Astrocyte (in vitro differentiated cells and primary cell): ENCODE results near the gene PCBP3. TPM values are rescaled to one million over a fixed set of nuclear protein-coding genes. Genes with fewer than 3 reads are reported as not detected.
A peak's percentile ranks its signal among the peaks of the same experiment; 100 is the strongest.
"Not testable (repeated sequence)": the region's sequence is repeated elsewhere in the genome, so short reads cannot be mapped to it uniquely, and the experiment has no call there.

ENCODE experiments used
- DNase-seq: peaks from one replicate; pipeline ENCODE4 v3.0.0-alpha.2; 2010; ENCODE audit warnings: low read depth
- FAIRE-seq: peaks from 2 replicates; lab custom pipeline; 2011; peaks lifted over from hg19 to GRCh38; lab: Jason Lieb, UNC
- H2AFZ ChIP-seq: 2 replicates; pipeline ENCODE4 v1.6.0; 2012; ENCODE audit warnings: low read depth, low read length, inconsistent platforms
- H3K27ac ChIP-seq: 2 replicates; pipeline ENCODE4 v1.5.1; 2011; ENCODE audit warnings: low read depth, low read length, inconsistent platforms
- H3K27me3 ChIP-seq: 2 replicates; pipeline ENCODE4 v1.6.0; 2011; ENCODE audit warnings: low read length, inconsistent platforms; ENCODE audit not compliant: insufficient read depth
- H3K36me3 ChIP-seq: 2 replicates; pipeline ENCODE4 v1.5.1; 2011; ENCODE audit warnings: low read length, inconsistent platforms; ENCODE audit not compliant: insufficient read depth
- H3K4me1 ChIP-seq: 2 replicates; pipeline ENCODE4 v1.5.1; 2011; ENCODE audit warnings: low read length, inconsistent platforms; ENCODE audit not compliant: insufficient read depth
- H3K4me2 ChIP-seq: 2 replicates; pipeline ENCODE4 v1.6.0; 2012; ENCODE audit warnings: low read length, inconsistent platforms
- H3K4me3 ChIP-seq: 2 replicates; pipeline ENCODE4 v1.5.1; 2011; ENCODE audit warnings: low read depth, mild to moderate bottlenecking, low read length, inconsistent platforms; ENCODE audit not compliant: insufficient read depth
- H3K79me2 ChIP-seq: 2 replicates; pipeline ENCODE4 v1.6.0; 2012; ENCODE audit warnings: mild to moderate bottlenecking, low read length, inconsistent platforms; ENCODE audit not compliant: insufficient read depth
- H3K9ac ChIP-seq: 2 replicates; pipeline ENCODE4 v1.6.0; 2012; ENCODE audit warnings: mild to moderate bottlenecking, low read length, inconsistent platforms
- H3K9me3 ChIP-seq: 2 replicates; pipeline ENCODE4 v1.5.1; 2012; ENCODE audit warnings: low read depth, mild to moderate bottlenecking, low read length, inconsistent platforms; ENCODE audit not compliant: insufficient read depth
- H4K20me1 ChIP-seq: 2 replicates; pipeline ENCODE4 v1.6.0; 2012; ENCODE audit warnings: low read length, inconsistent platforms; ENCODE audit not compliant: insufficient read depth
- H3K27ac Mint-ChIP-seq: one replicate; pipeline ENCODE4 v1.8.0; 2021; ENCODE audit warnings: mild to moderate bottlenecking, mixed read lengths; ENCODE audit not compliant: unreplicated experiment
- H3K27me3 Mint-ChIP-seq: one replicate; pipeline ENCODE4 v1.8.0; 2021; ENCODE audit warnings: low read depth, mixed read lengths; ENCODE audit not compliant: unreplicated experiment
- H3K36me3 Mint-ChIP-seq: one replicate; pipeline ENCODE4 v1.8.0; 2021; ENCODE audit warnings: low read depth, mixed read lengths; ENCODE audit not compliant: unreplicated experiment
- H3K4me1 Mint-ChIP-seq: one replicate; pipeline ENCODE4 v1.8.0; 2021; ENCODE audit warnings: low read depth, mixed read lengths; ENCODE audit not compliant: unreplicated experiment
- H3K4me3 Mint-ChIP-seq: one replicate; pipeline ENCODE4 v1.8.0; 2021; ENCODE audit warnings: mild to moderate bottlenecking, moderate library complexity, mixed read lengths; ENCODE audit not compliant: unreplicated experiment
- H3K9me3 Mint-ChIP-seq: one replicate; pipeline ENCODE4 v1.8.0; 2021; ENCODE audit warnings: mild to moderate bottlenecking, mixed read lengths; ENCODE audit not compliant: unreplicated experiment
- EZH2 ChIP-seq: IDR thresholded peaks from 2 replicates; pipeline ENCODE4 v1.6.1; 2012; ENCODE audit warnings: mild to moderate bottlenecking, low read length, inconsistent platforms; ENCODE audit not compliant: insufficient read depth
- total RNA-seq: library from RNA; stranded (reverse); gene quantifications from 2 replicates; pipeline ENCODE4 v1.2.1, GENCODE V29; 2021
- TF ChIP-seq, protein P1 (sequence below): IDR thresholded peaks from 2 replicates; pipeline ENCODE4 v1.5.1; 2011; ENCODE audit warnings: low read depth, mild to moderate bottlenecking, inconsistent platforms, low read length, moderate library complexity; ENCODE audit not compliant: insufficient read depth

Gene PCBP3
- total RNA-seq, 1 donor from 2014 or later = 1.8 TPM

GRCh38 chr21:45611296-45611695, 32.2 kb upstream of the PCBP3 start:
- Histone ChIP-seq H3K36me3 (no peaks in the 10 kb centered on the region), H3K27me3 (peaks cover 15% of the 10 kb centered on the region), H3K4me2 (no peak overlapping the region), H3K79me2 (no peaks in the 10 kb centered on the region), H3K4me1 (peaks cover 9% of the 10 kb centered on the region), H3K9me3 (peaks cover 2% of the 10 kb centered on the region), H2AFZ (no peak overlapping the region), H3K9ac (no peak overlapping the region), H3K27ac (no peak overlapping the region), H4K20me1 (no peaks in the 10 kb centered on the region), H3K4me3 (no peak overlapping the region)
- H3K9me3 Mint-ChIP-seq = peaks cover 7% of the 10 kb centered on the region
- no peak for TF ChIP-seq EZH2
- TF ChIP-seq, protein P1, sequence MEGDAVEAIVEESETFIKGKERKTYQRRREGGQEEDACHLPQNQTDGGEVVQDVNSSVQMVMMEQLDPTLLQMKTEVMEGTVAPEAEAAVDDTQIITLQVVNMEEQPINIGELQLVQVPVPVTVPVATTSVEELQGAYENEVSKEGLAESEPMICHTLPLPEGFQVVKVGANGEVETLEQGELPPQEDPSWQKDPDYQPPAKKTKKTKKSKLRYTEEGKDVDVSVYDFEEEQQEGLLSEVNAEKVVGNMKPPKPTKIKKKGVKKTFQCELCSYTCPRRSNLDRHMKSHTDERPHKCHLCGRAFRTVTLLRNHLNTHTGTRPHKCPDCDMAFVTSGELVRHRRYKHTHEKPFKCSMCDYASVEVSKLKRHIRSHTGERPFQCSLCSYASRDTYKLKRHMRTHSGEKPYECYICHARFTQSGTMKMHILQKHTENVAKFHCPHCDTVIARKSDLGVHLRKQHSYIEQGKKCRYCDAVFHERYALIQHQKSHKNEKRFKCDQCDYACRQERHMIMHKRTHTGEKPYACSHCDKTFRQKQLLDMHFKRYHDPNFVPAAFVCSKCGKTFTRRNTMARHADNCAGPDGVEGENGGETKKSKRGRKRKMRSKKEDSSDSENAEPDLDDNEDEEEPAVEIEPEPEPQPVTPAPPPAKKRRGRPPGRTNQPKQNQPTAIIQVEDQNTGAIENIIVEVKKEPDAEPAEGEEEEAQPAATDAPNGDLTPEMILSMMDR = no peak
- H3K27me3 Mint-ChIP-seq = peaks cover 45% of the 10 kb centered on the region
- H3K36me3 Mint-ChIP-seq = no peaks in the 10 kb centered on the region
- DNase-seq = no peak
- no peak overlapping the region for H3K4me3 Mint-ChIP-seq
- FAIRE-seq = no peak
- H3K27ac Mint-ChIP-seq = no peak overlapping the region
- H3K4me1 Mint-ChIP-seq = peaks cover 8% of the 10 kb centered on the region

- Histone ChIP-seq H3K9me3 (peaks cover 2% of the 10 kb centered on the region), H3K9ac (peak overlapping the region; percentile 21), H3K79me2 (no peaks in the 10 kb centered on the region), H4K20me1 (no peaks in the 10 kb centered on the region), H3K4me1 (peaks cover 9% of the 10 kb centered on the region), H3K4me3 (no peak overlapping the region), H3K27ac (peak overlapping the region; percentile 32), H3K27me3 (peaks cover 17% of the 10 kb centered on the region), H3K36me3 (no peaks in the 10 kb centered on the region), H2AFZ (no peak overlapping the region), H3K4me2 (peak overlapping the region; percentile 66)
- H3K27me3 Mint-ChIP-seq = peaks cover 49% of the 10 kb centered on the region
- no peak for FAIRE-seq
- TF ChIP-seq, protein P1 = no peak
- no peak for TF ChIP-seq EZH2
- peak overlapping the region; percentile 42 for H3K27ac Mint-ChIP-seq
- H3K9me3 Mint-ChIP-seq = peaks cover 7% of the 10 kb centered on the region
- no peak overlapping the region for H3K4me3 Mint-ChIP-seq
- H3K4me1 Mint-ChIP-seq = peaks cover 8% of the 10 kb centered on the region
- DNase-seq = peak; percentile 83
- H3K36me3 Mint-ChIP-seq = no peaks in the 10 kb centered on the region
Measured at GRCh38 chr21:45611939-45612664, 31.4 kb upstream of the PCBP3 start.

DNA sequence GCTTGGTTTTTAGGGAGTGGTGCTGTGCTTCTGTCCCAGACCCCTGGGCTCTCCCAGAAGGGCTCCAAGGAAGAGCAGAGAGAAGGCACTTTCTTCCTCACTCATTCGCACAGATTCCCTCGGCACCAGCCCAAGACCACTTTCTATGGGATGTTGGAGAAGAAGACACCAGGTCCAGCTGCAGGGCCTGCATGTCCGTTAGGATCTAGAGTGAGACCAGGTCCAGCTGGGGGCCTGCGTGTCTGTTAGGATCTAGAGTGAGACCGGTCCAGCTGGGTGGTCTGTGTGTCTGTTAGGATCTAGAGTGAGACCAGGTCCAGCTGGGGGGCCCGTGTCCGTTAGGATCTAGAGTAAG, 30.9 kb upstream of the PCBP3 start:
- H3K4me1 Mint-ChIP-seq, H2AFZ ChIP-seq, H3K9me3 ChIP-seq, FAIRE-seq, H3K36me3 Mint-ChIP-seq, H3K4me3 ChIP-seq, H3K9me3 Mint-ChIP-seq, H3K4me3 Mint-ChIP-seq, DNase-seq, H3K79me2 ChIP-seq, H3K27ac Mint-ChIP-seq, H4K20me1 ChIP-seq, H3K36me3 ChIP-seq, H3K27ac ChIP-seq: not testable (repeated sequence)
- H3K4me1 ChIP-seq = peaks cover 13% of the 10 kb centered on the region
- peaks cover 18% of the 10 kb centered on the region for H3K27me3 ChIP-seq
- peaks cover 48% of the 10 kb centered on the region for H3K27me3 Mint-ChIP-seq
- H3K4me2 ChIP-seq = peak overlapping the region; percentile 66
- H3K9ac ChIP-seq = peak overlapping the region; percentile 21
